ENCODE data around the gene DRG2.

DRG2 gene

GRCh38 chr17:18079543-18079942, 8.2 kb upstream of the DRG2 start:
- no peak for DNase-seq

- DNase-seq = no peak
These were observed 3.5 kb upstream of the DRG2 start for GRCh38 chr17:18084256-18084655.

GRCh38 chr17:18089613-18090012, 1.9 kb downstream of the DRG2 start:
- DNase-seq = no peak

- no peak for DNase-seq
These were observed 6.1 kb downstream of the DRG2 start for GRCh38 chr17:18093616-18094408.

- no peak for DNase-seq
These were observed 6.7 kb downstream of the DRG2 start for GRCh38 chr17:18094409-18094807.

- no peak for DNase-seq
These were observed 11.8 kb downstream of the DRG2 start for GRCh38 chr17:18099516-18099915.

- DNase-seq = no peak
These were observed 12.9 kb downstream of the DRG2 start for GRCh38 chr17:18100616-18101015.

GRCh38 chr17:18101828-18102227, 14.1 kb downstream of the DRG2 start:
- DNase-seq = no peak

- DNase-seq = no peak
These were observed 14.9 kb downstream of the DRG2 start for GRCh38 chr17:18102640-18103039.

- DNase-seq = no peak
These were observed 17.3 kb downstream of the DRG2 start for GRCh38 chr17:18105027-18105426.

GRCh38 chr17:18105595-18105994, 17.8 kb downstream of the DRG2 start:
- DNase-seq = no peak

GRCh38 chr17:18106211-18106610, 18.5 kb downstream of the DRG2 start:
- DNase-seq = no peak

- DNase-seq = no peak
These were observed 19.5 kb downstream of the DRG2 start for GRCh38 chr17:18107061-18107790.

GRCh38 chr17:18107971-18108370, 20.2 kb downstream of the DRG2 start:
- DNase-seq = no peak

- DNase-seq = no peak
These were observed 20.9 kb downstream of the DRG2 start, which contains the start of gene MYO15A for GRCh38 chr17:18108401-18109312. MYO15A (plus strand) TSS chr17:18108756; CDS start chr17:18118801, 10,045 bp downstream.

- DNase-seq = no peak
These were observed 22.3 kb downstream of the DRG2 start for GRCh38 chr17:18109935-18110485.

- DNase-seq = no peak
These were observed 22.9 kb downstream of the DRG2 start for GRCh38 chr17:18110636-18111145.

GRCh38 chr17:18111330-18111971, 23.7 kb downstream of the DRG2 start:
- DNase-seq = no peak

GRCh38 chr17:18115517-18115916, 27.8 kb downstream of the DRG2 start:
- DNase-seq = no peak

- no peak for DNase-seq
These were observed 28.3 kb downstream of the DRG2 start for GRCh38 chr17:18116078-18116477.

- no peak for DNase-seq
These were observed 29.8 kb downstream of the DRG2 start for GRCh38 chr17:18117533-18117932.

All from NCI-H774 (cell line).